Hepatocyte (in vitro differentiated cells): ENCODE measurements around the gene FOXK1. TPM values are rescaled to one million over a fixed set of nuclear protein-coding genes. Genes with fewer than 3 reads are reported as not detected.

Source experiments
- DNase-seq: peaks from one replicate; pipeline ENCODE4 v3.0.0-alpha.2; 2016; ENCODE audit warnings: low spot score
- H2AFZ ChIP-seq: fragments of 200-600 bp; sonication (generic); 2 replicates; pipeline ENCODE4 v1.6.0; 2016; ENCODE audit warnings: antibody characterized with exemption, mild to moderate bottlenecking
- H3K27ac ChIP-seq: fragments of 200-600 bp; sonication (generic); 2 replicates; pipeline ENCODE4 v1.5.1; 2016; ENCODE audit warnings: mild to moderate bottlenecking
- H3K27me3 ChIP-seq: fragments of 200-600 bp; sonication (generic); 2 replicates; pipeline ENCODE4 v1.6.1; 2016
- H3K36me3 ChIP-seq: fragments of 200-600 bp; sonication (generic); replicated peaks from 2 replicates; pipeline ENCODE4 v1.5.1; 2016; ENCODE audit warnings: low read depth; ENCODE audit not compliant: insufficient read depth
- H3K4me1 ChIP-seq: fragments of 200-600 bp; sonication (generic); 2 replicates; pipeline ENCODE4 v1.5.1; 2016; ENCODE audit warnings: mild to moderate bottlenecking, moderate library complexity; ENCODE audit not compliant: insufficient read depth
- H3K4me2 ChIP-seq: fragments of 200-600 bp; sonication (generic); 2 replicates; pipeline ENCODE4 v1.6.0; 2016
- H3K4me3 ChIP-seq: fragments of 200-600 bp; sonication (generic); 2 replicates; pipeline ENCODE4 v1.5.1; 2016; ENCODE audit warnings: mild to moderate bottlenecking
- H3K79me2 ChIP-seq: fragments of 200-600 bp; sonication (generic); 2 replicates; pipeline ENCODE4 v1.6.0; 2017; ENCODE audit warnings: mild to moderate bottlenecking
- H3K9me2 ChIP-seq: fragments of 200-600 bp; sonication (generic); replicated peaks from 2 replicates; pipeline ENCODE4 v1.6.0; 2017; ENCODE audit warnings: mild to moderate bottlenecking; ENCODE audit not compliant: insufficient read depth
- H3K9me3 ChIP-seq: fragments of 200-600 bp; sonication (generic); 2 replicates; pipeline ENCODE4 v1.5.1; 2016; ENCODE audit warnings: low read depth, mild to moderate bottlenecking
- H4K20me1 ChIP-seq: fragments of 200-600 bp; sonication (generic); 2 replicates; pipeline ENCODE4 v1.6.0; 2016; ENCODE audit warnings: mild to moderate bottlenecking; ENCODE audit not compliant: insufficient read depth, poor library complexity, severe bottlenecking
- EZH2 ChIP-seq: fragments of 200-600 bp; sonication (generic); IDR thresholded peaks from 2 replicates; pipeline ENCODE4 v1.6.1; 2016; ENCODE audit warnings: antibody characterized with exemption, mild to moderate bottlenecking, borderline replicate concordance
- EZH2phosphoT487 ChIP-seq: fragments of 200-600 bp; sonication (generic); IDR thresholded peaks from one replicate; pipeline ENCODE4 v1.6.1; 2018; ENCODE audit warnings: antibody characterized with exemption, mild to moderate bottlenecking, low read depth, moderate library complexity; ENCODE audit not compliant: unreplicated experiment, severe bottlenecking
- WGBS: methylation state at CpG from one replicate; pipeline ENCODE4 v1.1.6; 2016; ENCODE audit warnings: low lambda C conversion rate; ENCODE audit errors: missing lambda C conversion rate; 5-methylcytosine and 5-hydroxymethylcytosine counted together
- polyA plus RNA-seq: library from polyadenylated mRNA; unstranded; fragments of >200 nt; fragmentation: Nextera tagmentation; extraction: Ambion mirVana; gene quantifications from 2 replicates; pipeline ENCODE4 v1.2.1, GENCODE V29; 2016
- total RNA-seq: library from RNA; depleted of rRNA; stranded (reverse); fragments of >200 nt; gene quantifications from 2 replicates; pipeline ENCODE4 v1.2.3, GENCODE V29; 2014
- TF ChIP-seq, protein P1 (sequence below): fragments of 200-600 bp; sonication (generic); IDR thresholded peaks from 2 replicates; pipeline ENCODE4 v1.5.1; 2016; ENCODE audit warnings: antibody characterized with exemption, mild to moderate bottlenecking; ENCODE audit not compliant: poor library complexity

The FOXK1 gene
- total and polyA plus RNA-seq, 2 experiments from 2014 or later = 8.3 to 17.8 TPM

DNA sequence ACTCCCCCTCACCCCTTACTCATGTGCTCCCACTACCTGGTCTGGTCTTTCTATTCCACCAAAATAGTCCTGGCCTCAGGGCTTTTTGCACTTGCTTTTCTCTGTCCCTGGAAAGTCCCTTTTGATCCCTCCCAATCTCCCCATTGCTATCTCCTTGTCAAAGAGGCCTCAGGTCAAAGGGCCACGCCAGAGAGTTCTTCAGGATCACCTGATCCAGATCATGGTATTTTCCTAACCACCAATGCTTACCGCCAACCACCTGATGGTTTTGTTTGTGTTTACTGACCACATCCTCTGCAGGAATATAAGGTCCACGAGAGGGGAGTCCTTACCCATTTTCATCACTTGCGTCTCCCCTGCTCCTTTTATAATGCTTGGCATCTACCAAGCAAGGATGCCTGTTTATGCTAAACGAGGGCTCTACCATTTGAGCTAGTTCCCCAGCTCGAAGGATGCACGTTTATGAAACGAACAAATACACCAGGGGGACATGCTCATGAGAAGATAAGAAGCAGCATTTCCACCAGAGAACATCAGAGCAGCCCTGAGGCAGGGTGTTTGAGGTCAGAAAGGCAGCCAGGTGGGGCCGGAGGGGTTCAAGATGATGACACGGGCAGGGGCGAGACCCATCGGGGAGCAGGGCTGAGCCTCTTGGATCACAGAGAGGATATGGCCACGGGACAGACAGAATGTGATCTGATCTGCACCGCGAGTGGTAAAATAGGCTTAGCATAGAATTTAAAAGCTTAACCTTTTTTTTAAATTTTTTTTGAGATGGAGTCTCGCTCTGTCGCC lies 43.1 kb upstream of the FOXK1 start:
- Histone ChIP-seq H3K79me2 (peaks cover 2% of the 10 kb centered on the region), H2AFZ (no peak overlapping the region), H3K9me2 (no peaks in the 10 kb centered on the region), H3K4me3 (no peak overlapping the region), H3K27me3 (no peaks in the 10 kb centered on the region), H3K4me1 (peaks cover 12% of the 10 kb centered on the region), H3K9me3 (no peaks in the 10 kb centered on the region), H3K4me2 (no peak overlapping the region), H3K27ac (no peak overlapping the region), H3K36me3 (no peaks in the 10 kb centered on the region), H4K20me1 (no peaks in the 10 kb centered on the region)
- no peak for DNase-seq
- 72% methylated on average over 17 of the region's 17 CpGs for WGBS
- no peak for TF ChIP-seq EZH2
- no peak for TF ChIP-seq EZH2phosphoT487
- TF ChIP-seq, protein P1, sequence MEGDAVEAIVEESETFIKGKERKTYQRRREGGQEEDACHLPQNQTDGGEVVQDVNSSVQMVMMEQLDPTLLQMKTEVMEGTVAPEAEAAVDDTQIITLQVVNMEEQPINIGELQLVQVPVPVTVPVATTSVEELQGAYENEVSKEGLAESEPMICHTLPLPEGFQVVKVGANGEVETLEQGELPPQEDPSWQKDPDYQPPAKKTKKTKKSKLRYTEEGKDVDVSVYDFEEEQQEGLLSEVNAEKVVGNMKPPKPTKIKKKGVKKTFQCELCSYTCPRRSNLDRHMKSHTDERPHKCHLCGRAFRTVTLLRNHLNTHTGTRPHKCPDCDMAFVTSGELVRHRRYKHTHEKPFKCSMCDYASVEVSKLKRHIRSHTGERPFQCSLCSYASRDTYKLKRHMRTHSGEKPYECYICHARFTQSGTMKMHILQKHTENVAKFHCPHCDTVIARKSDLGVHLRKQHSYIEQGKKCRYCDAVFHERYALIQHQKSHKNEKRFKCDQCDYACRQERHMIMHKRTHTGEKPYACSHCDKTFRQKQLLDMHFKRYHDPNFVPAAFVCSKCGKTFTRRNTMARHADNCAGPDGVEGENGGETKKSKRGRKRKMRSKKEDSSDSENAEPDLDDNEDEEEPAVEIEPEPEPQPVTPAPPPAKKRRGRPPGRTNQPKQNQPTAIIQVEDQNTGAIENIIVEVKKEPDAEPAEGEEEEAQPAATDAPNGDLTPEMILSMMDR = no peak

- Histone ChIP-seq H3K4me2 (peak overlapping the region; percentile 95), H3K27ac (no peak overlapping the region), H3K9me2 (no peaks in the 10 kb centered on the region), H3K4me1 (peaks cover 12% of the 10 kb centered on the region), H3K79me2 (peaks cover 2% of the 10 kb centered on the region), H3K27me3 (no peaks in the 10 kb centered on the region), H3K9me3 (no peaks in the 10 kb centered on the region), H3K36me3 (no peaks in the 10 kb centered on the region), H2AFZ (peak overlapping the region; percentile 99), H4K20me1 (no peaks in the 10 kb centered on the region), H3K4me3 (peak overlapping the region; percentile 60)
- no peak for TF ChIP-seq EZH2
- no peak for TF ChIP-seq EZH2phosphoT487
- TF ChIP-seq, protein P1 = no peak
- 50% methylated on average over 17 of the region's 18 CpGs for WGBS
- DNase-seq = no peak
Observed at GRCh38 chr7:4641091-4641666, 40.9 kb upstream of the FOXK1 start.

- H3K36me3 ChIP-seq = no peaks in the 10 kb centered on the region
- 3% methylated on average over 45 of the region's 103 CpGs for WGBS
- H3K27me3 ChIP-seq = no peaks in the 10 kb centered on the region
- no peaks in the 10 kb centered on the region for H3K9me2 ChIP-seq
- DNase-seq = peak; percentile 98
- H3K9me3 ChIP-seq = no peaks in the 10 kb centered on the region
- H4K20me1 ChIP-seq = no peaks in the 10 kb centered on the region
- H3K4me3 ChIP-seq = peak overlapping the region; percentile 99
- peaks cover 2% of the 10 kb centered on the region for H3K79me2 ChIP-seq
- peak overlapping the region; percentile 100 for H2AFZ ChIP-seq
- peak overlapping the region; percentile 95 for H3K4me2 ChIP-seq
- H3K27ac ChIP-seq = peak overlapping the region; percentile 92
- H3K4me1 ChIP-seq = peaks cover 12% of the 10 kb centered on the region
- TF ChIP-seq EZH2 = no peak
- TF ChIP-seq, protein P1 = peak; percentile 51
- no peak for TF ChIP-seq EZH2phosphoT487
Observed at GRCh38 chr7:4641667-4642467, 40.2 kb upstream of the FOXK1 start.
